Epithelial cell of proximal tubule (primary cell): Measurements from ENCODE around the gene CHGA. TPM values are rescaled to one million over a fixed set of nuclear protein-coding genes. Genes with fewer than 3 reads are reported as not detected.
A peak's percentile ranks its signal among the peaks of the same experiment; 100 is the strongest.

ENCODE experiments used
- DNase-seq: peaks from one replicate; pipeline ENCODE4 v3.0.0-alpha.2; 2011; ENCODE audit warnings: low read depth
- H3K4me3 ChIP-seq: 2 replicates; pipeline ENCODE4 v1.5.1; 2011; ENCODE audit warnings: low read depth, mild to moderate bottlenecking, low read length
- total RNA-seq: library from RNA; depleted of rRNA; stranded (reverse); fragments of >200 nt; gene quantifications from 2 replicates; pipeline ENCODE4 v1.2.3, GENCODE V29; 2015
- TF ChIP-seq, protein P1 (sequence below): conservative IDR thresholded peaks from 2 replicates; pipeline ENCODE4 v1.5.1; 2012; ENCODE audit warnings: low read depth, mild to moderate bottlenecking, low read length

CHGA gene
- total RNA-seq, 1 donor from 2014 or later = not detected

DNA sequence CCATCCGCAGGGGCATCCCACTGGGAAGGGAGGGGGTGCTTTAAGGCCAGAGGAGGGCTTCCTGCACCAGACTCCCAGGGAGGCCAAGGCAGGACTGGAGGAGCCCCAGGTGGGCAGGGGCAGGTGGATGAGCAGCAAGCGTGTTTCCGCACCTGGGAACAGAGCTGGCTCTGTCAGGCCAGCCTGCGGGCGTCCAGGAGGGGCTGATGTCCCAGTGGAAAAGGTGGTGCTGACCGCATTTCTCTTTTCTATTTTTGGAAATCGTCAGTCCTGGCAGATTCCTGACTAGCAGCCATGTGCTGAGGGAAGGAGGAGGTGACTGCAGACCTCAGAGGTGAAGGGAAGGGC is 27.2 kb downstream of the CHGA start:
- DNase-seq = no peak
- TF ChIP-seq, protein P1, sequence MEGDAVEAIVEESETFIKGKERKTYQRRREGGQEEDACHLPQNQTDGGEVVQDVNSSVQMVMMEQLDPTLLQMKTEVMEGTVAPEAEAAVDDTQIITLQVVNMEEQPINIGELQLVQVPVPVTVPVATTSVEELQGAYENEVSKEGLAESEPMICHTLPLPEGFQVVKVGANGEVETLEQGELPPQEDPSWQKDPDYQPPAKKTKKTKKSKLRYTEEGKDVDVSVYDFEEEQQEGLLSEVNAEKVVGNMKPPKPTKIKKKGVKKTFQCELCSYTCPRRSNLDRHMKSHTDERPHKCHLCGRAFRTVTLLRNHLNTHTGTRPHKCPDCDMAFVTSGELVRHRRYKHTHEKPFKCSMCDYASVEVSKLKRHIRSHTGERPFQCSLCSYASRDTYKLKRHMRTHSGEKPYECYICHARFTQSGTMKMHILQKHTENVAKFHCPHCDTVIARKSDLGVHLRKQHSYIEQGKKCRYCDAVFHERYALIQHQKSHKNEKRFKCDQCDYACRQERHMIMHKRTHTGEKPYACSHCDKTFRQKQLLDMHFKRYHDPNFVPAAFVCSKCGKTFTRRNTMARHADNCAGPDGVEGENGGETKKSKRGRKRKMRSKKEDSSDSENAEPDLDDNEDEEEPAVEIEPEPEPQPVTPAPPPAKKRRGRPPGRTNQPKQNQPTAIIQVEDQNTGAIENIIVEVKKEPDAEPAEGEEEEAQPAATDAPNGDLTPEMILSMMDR = no peak
- no peak overlapping the region for H3K4me3 ChIP-seq

DNA sequence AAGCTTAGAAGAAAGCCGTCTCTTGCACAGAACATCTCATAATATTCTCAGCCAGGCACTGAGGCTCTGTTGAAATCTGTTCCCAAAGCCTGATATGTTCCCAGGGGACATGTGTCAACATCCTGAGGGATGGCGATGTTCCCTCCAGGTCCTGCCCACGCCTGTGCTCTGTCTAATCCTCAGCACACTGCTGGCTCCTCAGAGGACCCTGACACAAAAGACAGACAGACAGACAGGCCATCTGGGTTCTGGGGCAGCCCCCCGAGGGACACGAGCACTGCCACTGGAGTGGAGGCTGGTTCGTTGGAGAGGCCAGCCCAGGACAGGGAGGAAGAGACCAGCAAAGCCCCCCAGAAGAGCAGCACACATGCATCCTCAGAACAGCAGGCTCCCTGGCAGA is 27.8 kb downstream of the CHGA start:
- no peak for DNase-seq
- TF ChIP-seq, protein P1 = no peak
- no peak overlapping the region for H3K4me3 ChIP-seq

DNA sequence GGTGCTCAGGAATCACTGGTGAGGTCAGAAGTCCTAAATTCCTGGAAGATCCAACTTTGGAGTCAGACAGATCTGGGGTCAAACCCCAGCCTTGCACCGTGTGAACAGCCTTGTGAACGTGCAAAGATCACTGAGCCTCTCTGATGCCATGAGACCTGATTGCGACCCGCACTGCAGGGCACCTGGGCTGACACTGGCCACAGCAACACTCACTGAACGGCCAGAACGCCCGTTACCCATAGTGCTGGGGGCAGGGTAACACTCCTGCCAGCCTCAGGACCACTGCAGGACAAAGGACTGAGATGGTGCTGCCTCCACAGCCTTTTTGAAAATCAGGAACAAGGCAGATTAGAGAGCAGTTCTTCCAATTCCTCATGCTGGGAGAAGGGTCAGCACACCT is 28.3 kb downstream of the CHGA start:
- no peak overlapping the region for H3K4me3 ChIP-seq
- TF ChIP-seq, protein P1 = no peak
- no peak for DNase-seq

DNA sequence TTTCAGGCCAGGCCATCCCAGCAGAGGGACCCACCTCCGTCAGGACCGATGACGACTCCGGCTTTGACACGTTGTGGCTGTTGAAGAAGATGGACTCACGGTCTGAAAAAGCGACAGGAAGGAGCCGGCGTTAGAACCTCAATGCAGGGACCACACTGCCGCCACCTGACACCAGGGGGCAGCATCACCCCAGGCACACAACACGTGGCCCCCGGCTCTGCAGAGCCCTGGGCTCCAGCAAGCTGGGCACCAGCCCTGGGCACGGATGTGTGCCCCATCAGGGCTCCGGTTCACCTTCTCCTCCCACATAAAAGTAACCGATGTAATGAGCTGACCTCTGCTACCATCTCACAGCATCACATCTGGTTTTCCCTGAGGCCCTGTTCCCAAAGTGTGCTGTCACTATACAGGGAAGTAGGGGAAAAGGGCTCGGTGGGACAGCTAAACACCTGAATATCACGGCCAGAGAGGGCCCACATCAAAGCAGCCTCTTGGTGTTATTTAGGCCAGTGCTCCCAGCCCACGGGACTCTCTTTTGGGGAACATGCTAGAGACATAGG is 29.0 kb downstream of the CHGA start:
- H3K4me3 ChIP-seq = no peak overlapping the region
- TF ChIP-seq, protein P1 = peak; percentile 89
- DNase-seq = no peak

DNA sequence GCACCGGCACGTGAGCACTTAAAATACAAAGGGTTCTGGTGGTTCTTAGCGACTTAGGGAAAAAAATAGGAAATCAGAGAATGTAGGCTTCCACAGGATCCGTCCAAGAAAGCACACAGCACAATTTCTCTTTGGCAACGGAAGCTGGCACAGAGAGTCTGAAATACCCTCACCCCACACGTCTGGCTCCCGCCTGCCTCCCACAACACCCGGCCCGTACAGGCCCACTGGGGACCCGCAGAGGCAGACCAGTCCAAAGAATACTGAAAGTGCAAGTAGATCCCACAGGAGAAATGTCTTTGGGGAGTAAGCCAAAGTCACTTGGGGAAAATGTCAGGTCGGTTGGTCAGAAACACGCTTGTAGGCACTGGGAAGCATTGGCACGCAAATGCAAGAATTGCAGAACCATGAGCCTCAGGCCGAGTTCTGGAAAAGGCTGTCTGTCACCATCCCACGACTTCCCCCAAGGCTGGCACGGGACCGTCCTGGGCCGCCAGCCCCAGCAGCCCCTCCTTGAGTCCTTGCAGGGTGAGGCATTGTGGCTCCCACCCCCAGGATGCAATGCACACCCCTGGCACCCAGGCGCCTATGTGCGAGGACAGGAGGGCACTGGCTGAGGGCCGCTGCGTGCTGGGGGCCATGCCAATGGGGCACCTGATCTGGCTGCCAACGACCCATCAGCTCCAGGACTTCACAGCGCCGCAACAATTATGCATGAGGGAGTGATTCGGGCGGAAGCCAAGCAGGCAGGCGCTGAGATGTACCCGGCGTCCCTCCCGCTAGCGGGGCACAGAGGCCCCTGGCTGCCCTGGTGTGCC is 29.7 kb downstream of the CHGA start:
- TF ChIP-seq, protein P1 = no peak
- H3K4me3 ChIP-seq = no peak overlapping the region
- no peak for DNase-seq

DNA sequence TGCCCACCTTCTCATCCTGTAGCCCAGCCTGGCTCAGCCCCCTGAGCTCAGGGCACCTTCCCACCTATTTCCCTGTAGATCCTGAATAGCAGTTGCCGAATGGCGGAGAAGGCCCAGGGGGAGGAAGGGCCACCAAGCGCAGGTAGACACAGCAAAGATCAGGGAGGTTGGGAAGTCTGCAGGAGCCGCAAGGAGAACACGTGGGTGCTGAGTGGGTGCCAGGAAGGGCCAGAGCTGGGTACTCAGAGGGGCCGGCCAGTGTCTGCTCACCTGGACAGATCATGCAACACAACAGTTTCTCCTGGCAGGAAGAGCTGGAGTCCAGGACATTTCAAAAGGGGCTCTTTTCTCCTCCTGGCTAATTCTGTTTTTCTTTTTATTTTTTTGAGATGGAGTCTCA is 30.6 kb downstream of the CHGA start:
- TF ChIP-seq, protein P1 = no peak
- no peak overlapping the region for H3K4me3 ChIP-seq
- DNase-seq = no peak

DNA sequence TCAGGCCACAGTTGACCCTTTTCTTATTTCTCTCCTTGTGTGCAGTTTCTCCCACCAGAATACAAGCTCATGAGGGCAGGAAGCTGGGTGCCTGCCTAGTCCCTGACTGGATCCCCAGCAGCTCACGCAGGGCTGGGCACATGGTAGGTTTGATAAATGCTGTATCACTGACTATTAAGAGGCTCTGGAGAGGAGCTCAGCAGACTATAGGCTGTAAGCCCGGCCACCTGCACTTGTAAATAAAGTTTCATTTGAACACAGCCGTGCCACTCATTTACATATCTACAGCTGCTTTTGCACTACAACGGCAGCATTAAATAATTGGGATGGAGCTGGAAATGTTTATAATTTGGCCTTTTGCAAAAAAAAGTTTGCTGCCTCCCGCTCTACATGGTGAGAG is 32.0 kb downstream of the CHGA start:
- no peak for DNase-seq
- H3K4me3 ChIP-seq = no peak overlapping the region
- TF ChIP-seq, protein P1 = no peak
